ENCODE data around the gene MSH6.

MSH6 gene

DNA sequence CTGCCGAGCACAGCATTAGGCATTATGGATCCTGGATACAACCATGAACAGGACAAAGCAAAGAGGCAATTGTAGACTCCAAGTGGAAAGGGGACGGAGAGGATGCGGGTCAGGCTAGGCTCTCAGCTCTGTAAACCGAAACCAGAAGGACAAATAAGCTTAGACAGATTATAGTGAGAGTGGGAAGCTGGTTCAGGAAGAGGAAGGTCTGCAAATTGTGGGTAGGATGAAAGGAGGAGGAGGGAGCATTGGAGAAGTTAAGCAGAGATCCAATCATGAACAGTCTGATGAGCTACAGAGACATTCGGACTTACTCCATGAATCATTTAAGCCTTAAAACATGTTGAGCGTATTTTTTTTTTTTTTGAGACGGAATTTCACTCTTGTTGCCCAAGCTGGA lies 3.0 kb downstream of the MSH6 start:
- peaks cover 9% of the 10 kb centered on the region for H3K36me3 ChIP-seq (ENCODE audit: control insufficient read depth, low read depth, low read length)
- no peaks in the 10 kb centered on the region for H3K9me3 ChIP-seq (ENCODE audit: control insufficient read depth, low read depth, low read length)
- H3K4me3 ChIP-seq (ENCODE audit: low read length), result no peak overlapping the region
- no peaks in the 10 kb centered on the region for H3K27me3 ChIP-seq (ENCODE audit: control insufficient read depth, insufficient read depth, low read length)
- no peak overlapping the region for H3K27ac ChIP-seq (ENCODE audit: low read length)
- peaks cover 3% of the 10 kb centered on the region for H3K4me1 ChIP-seq (ENCODE audit: control insufficient read depth, low read depth, low read length)
- no peak overlapping the region for H3K9ac ChIP-seq (ENCODE audit: low read length)

DNA sequence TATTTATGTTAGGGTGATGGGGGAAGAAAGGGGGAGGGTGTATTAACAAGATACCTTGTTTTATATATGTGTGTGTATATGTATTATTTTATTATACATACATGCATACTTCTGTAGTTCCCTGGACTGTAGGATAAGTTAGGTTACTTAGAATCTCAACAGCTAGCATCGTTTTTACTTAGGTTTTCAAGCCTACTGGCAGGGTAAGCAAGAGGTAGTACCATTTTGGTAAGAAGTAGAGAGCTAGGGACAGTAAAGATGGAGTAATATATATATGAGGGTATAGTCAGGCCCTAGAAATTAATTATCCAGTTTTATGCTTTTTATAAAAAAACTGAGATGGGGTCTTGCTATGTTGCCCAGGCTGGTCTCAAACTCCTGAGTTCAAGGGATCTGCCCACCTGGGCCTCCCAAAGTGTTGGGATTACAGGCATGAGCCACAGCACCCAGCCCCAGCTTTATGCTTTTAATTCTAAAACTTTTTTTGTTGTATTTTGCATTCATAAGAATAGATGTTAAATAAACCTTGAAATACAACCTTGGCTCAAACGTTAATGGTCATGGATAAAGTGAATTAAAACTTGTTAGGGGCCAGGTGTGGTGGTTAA lies 13.2 kb downstream of the MSH6 start:
- peaks cover 75% of the 10 kb centered on the region for H3K36me3 ChIP-seq (ENCODE audit: control insufficient read depth, low read depth, low read length)
- no peaks in the 10 kb centered on the region for H3K9me3 ChIP-seq (ENCODE audit: control insufficient read depth, low read depth, low read length)
- no peak overlapping the region for H3K27ac ChIP-seq (ENCODE audit: low read length)
- H3K9ac ChIP-seq (ENCODE audit: low read length), result no peak overlapping the region
- H3K27me3 ChIP-seq (ENCODE audit: control insufficient read depth, insufficient read depth, low read length), result no peaks in the 10 kb centered on the region
- H3K4me3 ChIP-seq (ENCODE audit: low read length), result no peak overlapping the region
- H3K4me1 ChIP-seq (ENCODE audit: control insufficient read depth, low read depth, low read length), result no peaks in the 10 kb centered on the region

DNA sequence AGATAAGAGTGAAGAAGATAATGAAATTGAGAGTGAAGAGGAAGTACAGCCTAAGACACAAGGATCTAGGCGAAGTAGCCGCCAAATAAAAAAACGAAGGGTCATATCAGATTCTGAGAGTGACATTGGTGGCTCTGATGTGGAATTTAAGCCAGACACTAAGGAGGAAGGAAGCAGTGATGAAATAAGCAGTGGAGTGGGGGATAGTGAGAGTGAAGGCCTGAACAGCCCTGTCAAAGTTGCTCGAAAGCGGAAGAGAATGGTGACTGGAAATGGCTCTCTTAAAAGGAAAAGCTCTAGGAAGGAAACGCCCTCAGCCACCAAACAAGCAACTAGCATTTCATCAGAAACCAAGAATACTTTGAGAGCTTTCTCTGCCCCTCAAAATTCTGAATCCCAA lies 15.7 kb downstream of the MSH6 start:
- Histone ChIP-seq H3K36me3 (ENCODE audit: control insufficient read depth, low read depth, low read length) (peaks cover 93% of the 10 kb centered on the region), H3K9ac (ENCODE audit: low read length) (no peak overlapping the region), H3K27me3 (ENCODE audit: control insufficient read depth, insufficient read depth, low read length) (no peaks in the 10 kb centered on the region), H3K27ac (ENCODE audit: low read length) (no peak overlapping the region), H3K9me3 (ENCODE audit: control insufficient read depth, low read depth, low read length) (no peaks in the 10 kb centered on the region), H3K4me1 (ENCODE audit: control insufficient read depth, low read depth, low read length) (no peaks in the 10 kb centered on the region), H3K4me3 (ENCODE audit: low read length) (no peak overlapping the region)

DNA sequence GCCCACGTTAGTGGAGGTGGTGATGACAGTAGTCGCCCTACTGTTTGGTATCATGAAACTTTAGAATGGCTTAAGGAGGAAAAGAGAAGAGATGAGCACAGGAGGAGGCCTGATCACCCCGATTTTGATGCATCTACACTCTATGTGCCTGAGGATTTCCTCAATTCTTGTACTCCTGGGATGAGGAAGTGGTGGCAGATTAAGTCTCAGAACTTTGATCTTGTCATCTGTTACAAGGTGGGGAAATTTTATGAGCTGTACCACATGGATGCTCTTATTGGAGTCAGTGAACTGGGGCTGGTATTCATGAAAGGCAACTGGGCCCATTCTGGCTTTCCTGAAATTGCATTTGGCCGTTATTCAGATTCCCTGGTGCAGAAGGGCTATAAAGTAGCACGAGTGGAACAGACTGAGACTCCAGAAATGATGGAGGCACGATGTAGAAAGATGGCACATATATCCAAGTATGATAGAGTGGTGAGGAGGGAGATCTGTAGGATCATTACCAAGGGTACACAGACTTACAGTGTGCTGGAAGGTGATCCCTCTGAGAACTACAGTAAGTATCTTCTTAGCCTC lies 16.2 kb downstream of the MSH6 start:
- Histone ChIP-seq H3K9me3 (ENCODE audit: control insufficient read depth, low read depth, low read length) (no peaks in the 10 kb centered on the region), H3K4me3 (ENCODE audit: low read length) (no peak overlapping the region), H3K4me1 (ENCODE audit: control insufficient read depth, low read depth, low read length) (no peaks in the 10 kb centered on the region), H3K9ac (ENCODE audit: low read length) (no peak overlapping the region), H3K27me3 (ENCODE audit: control insufficient read depth, insufficient read depth, low read length) (no peaks in the 10 kb centered on the region), H3K27ac (ENCODE audit: low read length) (no peak overlapping the region), H3K36me3 (ENCODE audit: control insufficient read depth, low read depth, low read length) (peaks cover 98% of the 10 kb centered on the region)

DNA sequence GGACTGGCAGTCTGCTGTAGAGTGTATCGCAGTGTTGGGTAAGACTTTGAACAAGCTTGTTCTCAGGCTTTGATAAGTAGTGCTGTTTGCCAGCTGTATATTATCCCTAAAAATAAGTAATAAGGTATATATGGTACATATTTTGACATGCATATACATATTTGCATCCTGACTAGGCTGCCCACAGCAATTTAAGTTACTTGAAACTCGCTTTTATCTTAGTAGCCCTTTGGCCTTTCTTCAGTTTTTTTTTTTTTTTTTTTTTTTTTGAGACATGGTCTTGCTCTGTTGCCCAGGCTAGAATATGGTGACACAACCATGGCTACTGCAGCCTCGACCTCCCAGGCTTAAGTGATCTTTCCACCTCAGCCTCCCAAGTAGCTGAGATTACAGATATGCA lies 18.2 kb downstream of the MSH6 start:
- Histone ChIP-seq H3K4me1 (ENCODE audit: control insufficient read depth, low read depth, low read length) (no peaks in the 10 kb centered on the region), H3K36me3 (ENCODE audit: control insufficient read depth, low read depth, low read length) (peaks cover 100% of the 10 kb centered on the region), H3K27me3 (ENCODE audit: control insufficient read depth, insufficient read depth, low read length) (no peaks in the 10 kb centered on the region), H3K4me3 (ENCODE audit: low read length) (no peak overlapping the region), H3K27ac (ENCODE audit: low read length) (no peak overlapping the region), H3K9me3 (ENCODE audit: control insufficient read depth, low read depth, low read length) (no peaks in the 10 kb centered on the region), H3K9ac (ENCODE audit: low read length) (no peak overlapping the region)

DNA sequence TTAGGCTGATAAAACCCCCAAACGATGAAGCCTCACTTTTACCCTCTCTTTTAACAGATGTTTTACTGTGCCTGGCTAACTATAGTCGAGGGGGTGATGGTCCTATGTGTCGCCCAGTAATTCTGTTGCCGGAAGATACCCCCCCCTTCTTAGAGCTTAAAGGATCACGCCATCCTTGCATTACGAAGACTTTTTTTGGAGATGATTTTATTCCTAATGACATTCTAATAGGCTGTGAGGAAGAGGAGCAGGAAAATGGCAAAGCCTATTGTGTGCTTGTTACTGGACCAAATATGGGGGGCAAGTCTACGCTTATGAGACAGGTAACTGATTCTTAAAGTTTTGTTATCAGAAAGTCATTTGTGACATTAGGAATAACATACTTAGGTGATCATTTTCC lies 20.4 kb downstream of the MSH6 start:
- no peak overlapping the region for H3K27ac ChIP-seq (ENCODE audit: low read length)
- H3K9ac ChIP-seq (ENCODE audit: low read length), result no peak overlapping the region
- H3K27me3 ChIP-seq (ENCODE audit: control insufficient read depth, insufficient read depth, low read length), result no peaks in the 10 kb centered on the region
- peaks cover 99% of the 10 kb centered on the region for H3K36me3 ChIP-seq (ENCODE audit: control insufficient read depth, low read depth, low read length)
- no peaks in the 10 kb centered on the region for H3K9me3 ChIP-seq (ENCODE audit: control insufficient read depth, low read depth, low read length)
- H3K4me1 ChIP-seq (ENCODE audit: control insufficient read depth, low read depth, low read length), result no peaks in the 10 kb centered on the region
- H3K4me3 ChIP-seq (ENCODE audit: low read length), result no peak overlapping the region

DNA sequence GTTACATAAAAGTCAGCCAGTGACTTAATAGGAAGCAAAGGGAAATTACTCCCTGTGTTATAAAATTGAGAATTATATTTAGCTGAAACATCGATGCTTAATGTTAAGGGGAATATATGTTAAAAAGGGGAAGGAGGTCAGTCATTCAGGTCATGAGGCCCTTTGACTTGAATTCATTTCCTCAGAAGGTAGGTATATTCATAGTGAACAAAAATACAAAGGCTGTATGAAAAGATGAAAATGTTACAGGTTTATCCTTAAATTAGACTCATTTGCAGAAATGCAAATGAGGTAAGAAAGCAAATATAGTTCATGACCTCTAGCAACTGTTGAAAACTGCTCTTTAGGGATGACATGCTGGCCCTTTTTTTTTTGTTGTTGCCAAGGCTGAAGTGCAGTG lies 20.8 kb downstream of the MSH6 start:
- Histone ChIP-seq H3K4me1 (ENCODE audit: control insufficient read depth, low read depth, low read length) (no peaks in the 10 kb centered on the region), H3K36me3 (ENCODE audit: control insufficient read depth, low read depth, low read length) (peaks cover 99% of the 10 kb centered on the region), H3K9ac (ENCODE audit: low read length) (no peak overlapping the region), H3K27me3 (ENCODE audit: control insufficient read depth, insufficient read depth, low read length) (no peaks in the 10 kb centered on the region), H3K4me3 (ENCODE audit: low read length) (no peak overlapping the region), H3K9me3 (ENCODE audit: control insufficient read depth, low read depth, low read length) (no peaks in the 10 kb centered on the region), H3K27ac (ENCODE audit: low read length) (no peak overlapping the region)

DNA sequence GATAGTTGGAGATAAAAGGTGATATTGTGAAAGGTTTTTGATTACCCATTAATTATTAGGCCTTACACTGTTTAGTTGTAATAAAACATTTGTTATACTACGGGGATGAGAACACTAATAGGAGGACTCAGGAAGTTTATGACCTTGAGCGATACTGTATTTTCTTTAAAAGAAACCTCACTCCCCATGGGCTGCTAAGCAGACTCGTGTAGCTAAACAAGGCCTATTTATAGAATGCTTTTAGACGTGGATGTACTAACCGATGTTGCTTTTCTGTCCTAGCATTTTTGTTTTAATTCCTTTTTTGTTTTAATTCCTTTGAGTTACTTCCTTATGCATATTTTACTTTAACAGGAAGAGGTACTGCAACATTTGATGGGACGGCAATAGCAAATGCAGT lies 22.9 kb downstream of the MSH6 start:
- Histone ChIP-seq H3K9me3 (ENCODE audit: control insufficient read depth, low read depth, low read length) (no peaks in the 10 kb centered on the region), H3K9ac (ENCODE audit: low read length) (no peak overlapping the region), H3K27me3 (ENCODE audit: control insufficient read depth, insufficient read depth, low read length) (no peaks in the 10 kb centered on the region), H3K27ac (ENCODE audit: low read length) (no peak overlapping the region), H3K36me3 (ENCODE audit: control insufficient read depth, low read depth, low read length) (peaks cover 93% of the 10 kb centered on the region), H3K4me1 (ENCODE audit: control insufficient read depth, low read depth, low read length) (no peaks in the 10 kb centered on the region), H3K4me3 (ENCODE audit: low read length) (no peak overlapping the region)

DNA sequence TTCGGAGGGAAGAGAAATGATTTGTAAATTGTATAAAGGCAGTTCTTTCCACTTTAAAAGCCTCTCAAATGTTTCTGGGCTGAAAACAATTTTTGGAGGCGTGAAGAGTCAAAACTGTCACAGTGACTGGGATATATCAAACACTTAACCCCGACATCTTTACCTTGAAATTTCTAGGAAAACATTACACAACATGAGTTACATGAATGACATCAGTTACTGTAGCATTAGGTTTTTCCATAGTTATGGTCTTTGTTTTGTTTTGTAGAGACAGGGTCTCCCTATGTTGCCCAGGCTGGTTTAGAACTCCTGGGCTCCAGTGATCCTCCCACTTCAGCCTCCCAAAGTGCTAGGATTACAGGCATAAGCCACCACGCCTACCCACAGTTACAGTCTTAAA lies 25.7 kb downstream of the MSH6 start:
- no peaks in the 10 kb centered on the region for H3K27me3 ChIP-seq (ENCODE audit: control insufficient read depth, insufficient read depth, low read length)
- peaks cover 75% of the 10 kb centered on the region for H3K36me3 ChIP-seq (ENCODE audit: control insufficient read depth, low read depth, low read length)
- H3K4me3 ChIP-seq (ENCODE audit: low read length), result no peak overlapping the region
- H3K27ac ChIP-seq (ENCODE audit: low read length), result no peak overlapping the region
- no peaks in the 10 kb centered on the region for H3K9me3 ChIP-seq (ENCODE audit: control insufficient read depth, low read depth, low read length)
- H3K9ac ChIP-seq (ENCODE audit: low read length), result no peak overlapping the region
- H3K4me1 ChIP-seq (ENCODE audit: control insufficient read depth, low read depth, low read length), result no peaks in the 10 kb centered on the region

DNA sequence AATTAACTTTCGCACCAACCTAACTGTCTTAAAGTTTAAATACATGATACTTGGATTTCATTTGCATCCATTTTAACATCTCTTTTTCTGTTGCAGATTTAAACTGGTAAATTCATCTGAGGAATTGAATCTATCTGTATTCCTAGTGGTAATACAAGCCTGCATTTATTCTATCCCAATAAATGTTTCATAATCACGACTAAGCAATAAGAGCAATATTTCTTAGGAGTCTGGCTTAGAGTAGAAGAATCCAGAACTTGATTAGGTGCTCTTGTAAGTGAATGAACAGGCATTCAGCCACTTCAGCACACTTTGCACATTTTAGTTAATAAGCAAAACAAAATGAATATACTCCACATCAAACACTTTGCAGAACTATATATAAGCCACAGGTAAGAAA lies 27.0 kb downstream of the MSH6 start:
- Histone ChIP-seq H3K9me3 (ENCODE audit: control insufficient read depth, low read depth, low read length) (no peaks in the 10 kb centered on the region), H3K4me3 (ENCODE audit: low read length) (no peak overlapping the region), H3K36me3 (ENCODE audit: control insufficient read depth, low read depth, low read length) (peaks cover 66% of the 10 kb centered on the region), H3K27ac (ENCODE audit: low read length) (no peak overlapping the region), H3K9ac (ENCODE audit: low read length) (no peak overlapping the region), H3K27me3 (ENCODE audit: control insufficient read depth, insufficient read depth, low read length) (no peaks in the 10 kb centered on the region), H3K4me1 (ENCODE audit: control insufficient read depth, low read depth, low read length) (no peaks in the 10 kb centered on the region)

DNA sequence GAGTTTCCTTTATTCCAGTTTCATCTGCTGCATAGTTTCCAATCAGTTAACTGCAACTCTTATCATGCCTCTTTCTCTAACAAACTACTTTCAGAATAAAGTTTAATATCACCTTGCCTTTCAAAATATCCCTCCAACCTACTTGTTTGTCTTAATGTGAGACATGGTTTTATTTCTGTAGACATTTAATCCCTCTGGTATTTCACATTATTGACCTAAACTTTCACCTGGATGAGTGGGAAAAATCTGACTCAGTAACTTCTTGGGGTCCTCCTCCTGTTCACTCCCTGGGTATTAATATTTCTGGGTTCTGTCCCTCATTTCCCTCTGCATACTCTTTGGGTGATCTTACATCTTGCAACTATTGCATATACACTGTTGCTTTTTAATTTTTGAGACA lies 27.9 kb downstream of the MSH6 start:
- Histone ChIP-seq H3K4me1 (ENCODE audit: control insufficient read depth, low read depth, low read length) (no peaks in the 10 kb centered on the region), H3K9me3 (ENCODE audit: control insufficient read depth, low read depth, low read length) (no peaks in the 10 kb centered on the region), H3K36me3 (ENCODE audit: control insufficient read depth, low read depth, low read length) (peaks cover 61% of the 10 kb centered on the region), H3K4me3 (ENCODE audit: low read length) (no peak overlapping the region), H3K27ac (ENCODE audit: low read length) (no peak overlapping the region), H3K27me3 (ENCODE audit: control insufficient read depth, insufficient read depth, low read length) (no peaks in the 10 kb centered on the region), H3K9ac (ENCODE audit: low read length) (no peak overlapping the region)

DNA sequence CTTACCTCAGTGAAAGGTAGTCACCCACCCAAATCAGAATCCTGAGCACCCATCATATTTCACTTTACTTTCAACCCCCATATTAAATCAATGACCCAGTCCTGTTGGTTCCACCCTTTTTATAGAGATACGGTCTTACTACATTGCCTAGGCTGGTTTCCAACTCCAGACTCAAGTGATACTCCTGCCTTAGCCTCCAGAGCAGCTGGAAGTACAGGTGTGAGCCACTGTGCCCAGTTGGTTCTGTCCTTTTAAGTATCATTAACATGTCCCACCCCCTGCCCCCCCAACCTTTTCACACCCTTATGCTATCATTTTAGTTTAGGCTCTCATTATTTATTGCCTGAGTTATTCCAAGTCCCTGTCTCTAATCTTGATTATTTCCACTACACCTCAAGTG lies 28.7 kb downstream of the MSH6 start:
- H3K27ac ChIP-seq (ENCODE audit: low read length), result no peak overlapping the region
- peaks cover 55% of the 10 kb centered on the region for H3K36me3 ChIP-seq (ENCODE audit: control insufficient read depth, low read depth, low read length)
- no peaks in the 10 kb centered on the region for H3K27me3 ChIP-seq (ENCODE audit: control insufficient read depth, insufficient read depth, low read length)

More for the DNA sequence above, 28.7 kb downstream of the MSH6 start:
- Histone ChIP-seq H3K9me3 (ENCODE audit: control insufficient read depth, low read depth, low read length) (no peaks in the 10 kb centered on the region), H3K9ac (ENCODE audit: low read length) (no peak overlapping the region), H3K4me1 (ENCODE audit: control insufficient read depth, low read depth, low read length) (no peaks in the 10 kb centered on the region), H3K4me3 (ENCODE audit: low read length) (no peak overlapping the region)
